Duodenal mucosa (tissue), 2 donors: Measurements from ENCODE around the gene ZNF367.

Source experiments
- H3K27ac ChIP-seq: one replicate; pipeline ENCODE4 v1.7.0; 2013; ENCODE audit warnings: low read depth, low read length
- H3K27me3 ChIP-seq, 2 donors: one replicate each; pipeline ENCODE4 v1.7.0; 2013; ENCODE audit warnings: low read length in 2 of 2, control low read depth in 1 of 2; ENCODE audit not compliant: insufficient read depth in 2 of 2, control insufficient read depth in 1 of 2
- H3K36me3 ChIP-seq, 2 donors: one replicate each; pipeline ENCODE4 v1.7.0; 2013; ENCODE audit warnings: low read length in 2 of 2, control low read depth in 1 of 2; ENCODE audit not compliant: insufficient read depth in 2 of 2, control insufficient read depth in 1 of 2
- H3K4me1 ChIP-seq, 2 donors: one replicate each; pipeline ENCODE4 v1.7.0; 2013; ENCODE audit warnings: low read length in 2 of 2, control low read depth in 1 of 2; ENCODE audit not compliant: insufficient read depth in 2 of 2, control insufficient read depth in 1 of 2
- H3K4me3 ChIP-seq, 2 donors: one replicate each; pipeline ENCODE4 v1.7.0; 2013; ENCODE audit warnings: low read length in 2 of 2, low read depth in 1 of 2
- H3K9ac ChIP-seq, 2 donors: one replicate each; pipeline ENCODE4 v1.7.0; 2013; ENCODE audit warnings: low read length in 2 of 2, low read depth in 1 of 2
- H3K9me3 ChIP-seq, 2 donors: one replicate each; pipeline ENCODE4 v1.7.0; 2013; ENCODE audit warnings: low read length in 2 of 2, control low read depth in 1 of 2; ENCODE audit not compliant: control insufficient read depth in 1 of 2

ZNF367 gene

GRCh38 chr9:96342571-96343245 lies 75.5 kb downstream of the ZNF367 start:
- Histone ChIP-seq H3K9me3 (no peaks in the 10 kb centered on the region), H3K36me3 (peaks cover 9 to 12% of the 10 kb centered on the region in 2 donors), H3K27ac (no peak overlapping the region), H3K4me1 (peaks cover 17 to 21% of the 10 kb centered on the region in 2 donors), H3K4me3 (no peak overlapping the region), H3K27me3 (no peaks in the 10 kb centered on the region), H3K9ac (no peak overlapping the region)

- Histone ChIP-seq H3K9ac (no peak overlapping the region), H3K27me3 (no peaks in the 10 kb centered on the region), H3K4me3 (no peak overlapping the region), H3K9me3 (no peaks in the 10 kb centered on the region), H3K27ac (no peak overlapping the region), H3K4me1 (peaks cover 17 to 21% of the 10 kb centered on the region in 2 donors), H3K36me3 (peaks cover 8 to 9% of the 10 kb centered on the region in 2 donors)
Measured at GRCh38 chr9:96340707-96341106, 77.5 kb downstream of the ZNF367 start.

- Histone ChIP-seq H3K4me3 (no peak overlapping the region), H3K9me3 (no peaks in the 10 kb centered on the region), H3K36me3 (peaks cover 9 to 12% of the 10 kb centered on the region in 2 donors), H3K9ac (no peak overlapping the region), H3K27ac (no peak overlapping the region), H3K27me3 (no peaks in the 10 kb centered on the region), H3K4me1 (peaks cover 9 to 10% of the 10 kb centered on the region in 2 donors)
Measured at GRCh38 chr9:96338299-96338698, 79.9 kb downstream of the ZNF367 start.
